GM23338 (cell line): ENCODE results near the gene AKNAD1. TPM values are rescaled to one million over a fixed set of nuclear protein-coding genes. Genes with fewer than 3 reads are reported as not detected.

Experiments
- ATAC-seq: fragments of 200-7000 bp; cut with Tn5 transposase; 3 replicates; pipeline ENCODE4 v1.9.1; 2020
- DNase-seq: peaks from one replicate; pipeline ENCODE4 v3.0.0-alpha.2; 2015; ENCODE audit warnings: low spot score
- H2AFZ ChIP-seq: fragments of 200-600 bp; sonication (generic); 2 replicates; pipeline ENCODE4 v1.8.0; 2016; ENCODE audit warnings: antibody characterized with exemption, mild to moderate bottlenecking, moderate library complexity
- H3F3A ChIP-seq: fragments of 200-600 bp; sonication (generic); replicated peaks from 2 replicates; pipeline ENCODE4 v1.8.0; 2017; ENCODE audit warnings: antibody characterized with exemption, mixed run types, low read depth
- H3K27ac ChIP-seq: fragments of 200-600 bp; sonication (generic); 2 replicates; pipeline ENCODE4 v1.6.1; 2016; ENCODE audit warnings: low read depth
- H3K27me3 ChIP-seq: fragments of 200-600 bp; sonication (generic); 2 replicates; pipeline ENCODE4 v1.8.0; 2016; ENCODE audit warnings: mild to moderate bottlenecking, mixed run types, moderate library complexity; ENCODE audit not compliant: insufficient read depth
- H3K36me3 ChIP-seq: fragments of 200-600 bp; sonication (generic); 2 replicates; pipeline ENCODE4 v1.8.0; 2016; ENCODE audit warnings: mild to moderate bottlenecking; ENCODE audit not compliant: insufficient read depth
- H3K4me1 ChIP-seq: fragments of 200-600 bp; sonication (generic); 2 replicates; pipeline ENCODE4 v1.8.0; 2016; ENCODE audit warnings: mild to moderate bottlenecking, moderate library complexity; ENCODE audit not compliant: insufficient read depth
- H3K4me2 ChIP-seq: fragments of 200-600 bp; sonication (generic); 2 replicates; pipeline ENCODE4 v1.7.1; 2017; ENCODE audit warnings: mixed run types
- H3K4me3 ChIP-seq: fragments of 200-600 bp; sonication (generic); 2 replicates; pipeline ENCODE4 v1.6.1; 2016; ENCODE audit warnings: mixed run types
- H3K79me2 ChIP-seq: fragments of 200-600 bp; sonication (generic); replicated peaks from 2 replicates; pipeline ENCODE4 v1.8.0; 2017; ENCODE audit warnings: mild to moderate bottlenecking; ENCODE audit not compliant: insufficient read depth
- H3K9me2 ChIP-seq: fragments of 200-600 bp; sonication (generic); 2 replicates; pipeline ENCODE4 v1.8.0; 2017; ENCODE audit not compliant: insufficient read depth
- H4K20me1 ChIP-seq: fragments of 200-600 bp; sonication (generic); replicated peaks from 2 replicates; pipeline ENCODE4 v1.8.0; 2017; ENCODE audit warnings: mild to moderate bottlenecking; ENCODE audit not compliant: insufficient read depth
- H3K27ac Mint-ChIP-seq: 2 replicates; pipeline ENCODE4 v1.8.0; 2020; ENCODE audit warnings: inconsistent platforms, mild to moderate bottlenecking, moderate library complexity, mixed read lengths
- H3K27me3 Mint-ChIP-seq: 3 replicates; pipeline ENCODE4 v1.8.0; 2022; ENCODE audit warnings: low read depth, mild to moderate bottlenecking, moderate library complexity, mixed read lengths, inconsistent platforms; ENCODE audit not compliant: insufficient read depth, poor library complexity
- H3K36me3 Mint-ChIP-seq: 3 replicates; pipeline ENCODE4 v1.8.0; 2021; ENCODE audit warnings: low read depth, mild to moderate bottlenecking, inconsistent platforms, moderate library complexity, mixed read lengths
- H3K4me1 Mint-ChIP-seq: 3 replicates; pipeline ENCODE4 v1.8.0; 2020; ENCODE audit warnings: mild to moderate bottlenecking, inconsistent platforms, mixed read lengths
- H3K4me3 Mint-ChIP-seq: 3 replicates; pipeline ENCODE4 v1.8.0; 2021; ENCODE audit warnings: moderate library complexity, mild to moderate bottlenecking, inconsistent platforms, mixed read lengths
- H3K9me3 Mint-ChIP-seq: 3 replicates; pipeline ENCODE4 v1.8.0; 2020; ENCODE audit warnings: moderate library complexity, mild to moderate bottlenecking, inconsistent platforms, mixed read lengths
- CREB1 ChIP-seq: fragments of 250-450 bp; sonication (Bioruptor Pico); IDR thresholded peaks from 2 replicates; pipeline ENCODE4 v1.5.0; 2020; ENCODE audit warnings: low read depth, mild to moderate bottlenecking, moderate library complexity
- EZH2phosphoT487 ChIP-seq: fragments of 200-600 bp; sonication (generic); IDR thresholded peaks from one replicate; pipeline ENCODE4 v1.8.1; 2018; ENCODE audit warnings: antibody characterized with exemption; ENCODE audit not compliant: unreplicated experiment
- JUNB ChIP-seq: IDR thresholded peaks from one replicate; pipeline ENCODE4 v1.6.1; 2016; ENCODE audit warnings: antibody characterized with exemption; ENCODE audit not compliant: unreplicated experiment
- NANOG ChIP-seq: IDR thresholded peaks from 2 replicates; pipeline ENCODE4 v1.6.1; 2016; ENCODE audit warnings: antibody characterized with exemption, borderline replicate concordance
- STAT1 ChIP-seq: IDR thresholded peaks from one replicate; pipeline ENCODE4 v1.6.1; 2016; ENCODE audit warnings: antibody characterized with exemption; ENCODE audit not compliant: unreplicated experiment
- ZNF114 ChIP-seq: fragments of 250-450 bp; sonication (Bioruptor Pico); IDR thresholded peaks from 2 replicates; pipeline ENCODE4 v1.5.0; 2020; ENCODE audit warnings: mild to moderate bottlenecking, moderate library complexity
- ZNF331 ChIP-seq: fragments of 250-450 bp; sonication (Bioruptor Pico); IDR thresholded peaks from 2 replicates; pipeline ENCODE4 v1.5.0; 2020; ENCODE audit warnings: low read depth, mild to moderate bottlenecking, moderate library complexity
- polyA plus RNA-seq: library from polyadenylated mRNA; unstranded; fragments of >200 nt; fragmentation: Nextera tagmentation; extraction: Ambion mirVana; gene quantifications from 2 replicates; pipeline ENCODE4 v1.2.1, GENCODE V29; 2016
- total RNA-seq: library from RNA; depleted of rRNA; stranded (reverse); fragments of >200 nt; shearing (Covaris generic); gene quantifications from 2 replicates; pipeline ENCODE4 v1.2.3, GENCODE V29; 2014
- TF ChIP-seq, protein P1 (sequence below), 2 experiments: fragments of 200-600 bp in 1 of 2; sonication (generic) in 1 of 2; conservative IDR thresholded peaks; 2 replicates each; pipeline versions ENCODE4 v1.5.1 to v1.6.1; 2016 to 2017; ENCODE audit warnings: antibody characterized with exemption in 2 of 2, low read depth in 2 of 2, mild to moderate bottlenecking in 2 of 2, moderate library complexity in 1 of 2
- TF ChIP-seq, protein P2 (sequence below): fragments of 250-450 bp; sonication (Bioruptor Pico); IDR thresholded peaks from 2 replicates; pipeline ENCODE4 v1.5.0; 2020; ENCODE audit warnings: mild to moderate bottlenecking, moderate library complexity
- TF ChIP-seq, protein P3 (sequence below): IDR thresholded peaks from one replicate; pipeline ENCODE4 v1.6.1; 2018; ENCODE audit warnings: antibody characterized with exemption; ENCODE audit not compliant: unreplicated experiment
- TF ChIP-seq, protein P4 (sequence below): IDR thresholded peaks from 2 replicates; pipeline ENCODE4 v1.6.1; 2016; ENCODE audit warnings: antibody characterized with exemption

Gene AKNAD1
- total and polyA plus RNA-seq, 2 experiments from 2014 or later, result not detected

DNA sequence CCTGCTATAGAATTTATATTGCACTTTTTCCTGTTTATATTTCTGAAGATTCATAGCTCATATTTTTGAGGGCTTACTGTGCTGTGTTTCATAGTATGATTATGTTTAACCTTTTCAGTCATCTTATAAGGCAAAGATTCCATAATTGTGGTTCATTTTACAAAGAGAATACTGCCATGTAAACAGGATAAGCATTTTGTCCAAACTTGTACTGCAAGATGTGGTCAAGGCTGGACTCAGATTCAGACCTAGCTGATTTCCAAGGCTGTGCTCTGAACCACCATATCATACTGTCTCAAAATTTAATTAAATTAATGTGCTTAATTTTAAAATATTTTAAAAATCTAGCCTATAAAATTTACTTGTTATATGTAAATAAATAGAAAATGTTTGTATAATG, 79.1 kb downstream of the AKNAD1 start:
- H3K79me2 ChIP-seq, result no peaks in the 10 kb centered on the region
- H3K27me3 ChIP-seq, result no peaks in the 10 kb centered on the region
- H2AFZ ChIP-seq, result no peak overlapping the region
- no peaks in the 10 kb centered on the region for H3K27me3 Mint-ChIP-seq
- no peak overlapping the region for H3K27ac ChIP-seq
- H3K9me3 Mint-ChIP-seq, result no peaks in the 10 kb centered on the region
- no peaks in the 10 kb centered on the region for H3K4me1 ChIP-seq
- H4K20me1 ChIP-seq, result 0 out of 2 replicates have a peak, but pooled peaks cover 2% of the 10 kb centered on the region
- no peak overlapping the region for H3K4me2 ChIP-seq
- no peak overlapping the region for H3K4me3 Mint-ChIP-seq
- H3F3A ChIP-seq, result no peaks in the 10 kb centered on the region
- TF ChIP-seq CREB1 (no peak), JUNB (no peak), STAT1 (no peak), NANOG (no peak), EZH2phosphoT487 (no peak), ZNF331 (CRISPR knock-in tag) (no peak), ZNF114 (CRISPR knock-in tag) (no peak)
- TF ChIP-seq, protein P1, sequence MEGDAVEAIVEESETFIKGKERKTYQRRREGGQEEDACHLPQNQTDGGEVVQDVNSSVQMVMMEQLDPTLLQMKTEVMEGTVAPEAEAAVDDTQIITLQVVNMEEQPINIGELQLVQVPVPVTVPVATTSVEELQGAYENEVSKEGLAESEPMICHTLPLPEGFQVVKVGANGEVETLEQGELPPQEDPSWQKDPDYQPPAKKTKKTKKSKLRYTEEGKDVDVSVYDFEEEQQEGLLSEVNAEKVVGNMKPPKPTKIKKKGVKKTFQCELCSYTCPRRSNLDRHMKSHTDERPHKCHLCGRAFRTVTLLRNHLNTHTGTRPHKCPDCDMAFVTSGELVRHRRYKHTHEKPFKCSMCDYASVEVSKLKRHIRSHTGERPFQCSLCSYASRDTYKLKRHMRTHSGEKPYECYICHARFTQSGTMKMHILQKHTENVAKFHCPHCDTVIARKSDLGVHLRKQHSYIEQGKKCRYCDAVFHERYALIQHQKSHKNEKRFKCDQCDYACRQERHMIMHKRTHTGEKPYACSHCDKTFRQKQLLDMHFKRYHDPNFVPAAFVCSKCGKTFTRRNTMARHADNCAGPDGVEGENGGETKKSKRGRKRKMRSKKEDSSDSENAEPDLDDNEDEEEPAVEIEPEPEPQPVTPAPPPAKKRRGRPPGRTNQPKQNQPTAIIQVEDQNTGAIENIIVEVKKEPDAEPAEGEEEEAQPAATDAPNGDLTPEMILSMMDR (conservative IDR thresholded peaks at IDR 0.05; ENCODE audit: low read depth in 2 of 2), result no peak
- TF ChIP-seq, protein P2, sequence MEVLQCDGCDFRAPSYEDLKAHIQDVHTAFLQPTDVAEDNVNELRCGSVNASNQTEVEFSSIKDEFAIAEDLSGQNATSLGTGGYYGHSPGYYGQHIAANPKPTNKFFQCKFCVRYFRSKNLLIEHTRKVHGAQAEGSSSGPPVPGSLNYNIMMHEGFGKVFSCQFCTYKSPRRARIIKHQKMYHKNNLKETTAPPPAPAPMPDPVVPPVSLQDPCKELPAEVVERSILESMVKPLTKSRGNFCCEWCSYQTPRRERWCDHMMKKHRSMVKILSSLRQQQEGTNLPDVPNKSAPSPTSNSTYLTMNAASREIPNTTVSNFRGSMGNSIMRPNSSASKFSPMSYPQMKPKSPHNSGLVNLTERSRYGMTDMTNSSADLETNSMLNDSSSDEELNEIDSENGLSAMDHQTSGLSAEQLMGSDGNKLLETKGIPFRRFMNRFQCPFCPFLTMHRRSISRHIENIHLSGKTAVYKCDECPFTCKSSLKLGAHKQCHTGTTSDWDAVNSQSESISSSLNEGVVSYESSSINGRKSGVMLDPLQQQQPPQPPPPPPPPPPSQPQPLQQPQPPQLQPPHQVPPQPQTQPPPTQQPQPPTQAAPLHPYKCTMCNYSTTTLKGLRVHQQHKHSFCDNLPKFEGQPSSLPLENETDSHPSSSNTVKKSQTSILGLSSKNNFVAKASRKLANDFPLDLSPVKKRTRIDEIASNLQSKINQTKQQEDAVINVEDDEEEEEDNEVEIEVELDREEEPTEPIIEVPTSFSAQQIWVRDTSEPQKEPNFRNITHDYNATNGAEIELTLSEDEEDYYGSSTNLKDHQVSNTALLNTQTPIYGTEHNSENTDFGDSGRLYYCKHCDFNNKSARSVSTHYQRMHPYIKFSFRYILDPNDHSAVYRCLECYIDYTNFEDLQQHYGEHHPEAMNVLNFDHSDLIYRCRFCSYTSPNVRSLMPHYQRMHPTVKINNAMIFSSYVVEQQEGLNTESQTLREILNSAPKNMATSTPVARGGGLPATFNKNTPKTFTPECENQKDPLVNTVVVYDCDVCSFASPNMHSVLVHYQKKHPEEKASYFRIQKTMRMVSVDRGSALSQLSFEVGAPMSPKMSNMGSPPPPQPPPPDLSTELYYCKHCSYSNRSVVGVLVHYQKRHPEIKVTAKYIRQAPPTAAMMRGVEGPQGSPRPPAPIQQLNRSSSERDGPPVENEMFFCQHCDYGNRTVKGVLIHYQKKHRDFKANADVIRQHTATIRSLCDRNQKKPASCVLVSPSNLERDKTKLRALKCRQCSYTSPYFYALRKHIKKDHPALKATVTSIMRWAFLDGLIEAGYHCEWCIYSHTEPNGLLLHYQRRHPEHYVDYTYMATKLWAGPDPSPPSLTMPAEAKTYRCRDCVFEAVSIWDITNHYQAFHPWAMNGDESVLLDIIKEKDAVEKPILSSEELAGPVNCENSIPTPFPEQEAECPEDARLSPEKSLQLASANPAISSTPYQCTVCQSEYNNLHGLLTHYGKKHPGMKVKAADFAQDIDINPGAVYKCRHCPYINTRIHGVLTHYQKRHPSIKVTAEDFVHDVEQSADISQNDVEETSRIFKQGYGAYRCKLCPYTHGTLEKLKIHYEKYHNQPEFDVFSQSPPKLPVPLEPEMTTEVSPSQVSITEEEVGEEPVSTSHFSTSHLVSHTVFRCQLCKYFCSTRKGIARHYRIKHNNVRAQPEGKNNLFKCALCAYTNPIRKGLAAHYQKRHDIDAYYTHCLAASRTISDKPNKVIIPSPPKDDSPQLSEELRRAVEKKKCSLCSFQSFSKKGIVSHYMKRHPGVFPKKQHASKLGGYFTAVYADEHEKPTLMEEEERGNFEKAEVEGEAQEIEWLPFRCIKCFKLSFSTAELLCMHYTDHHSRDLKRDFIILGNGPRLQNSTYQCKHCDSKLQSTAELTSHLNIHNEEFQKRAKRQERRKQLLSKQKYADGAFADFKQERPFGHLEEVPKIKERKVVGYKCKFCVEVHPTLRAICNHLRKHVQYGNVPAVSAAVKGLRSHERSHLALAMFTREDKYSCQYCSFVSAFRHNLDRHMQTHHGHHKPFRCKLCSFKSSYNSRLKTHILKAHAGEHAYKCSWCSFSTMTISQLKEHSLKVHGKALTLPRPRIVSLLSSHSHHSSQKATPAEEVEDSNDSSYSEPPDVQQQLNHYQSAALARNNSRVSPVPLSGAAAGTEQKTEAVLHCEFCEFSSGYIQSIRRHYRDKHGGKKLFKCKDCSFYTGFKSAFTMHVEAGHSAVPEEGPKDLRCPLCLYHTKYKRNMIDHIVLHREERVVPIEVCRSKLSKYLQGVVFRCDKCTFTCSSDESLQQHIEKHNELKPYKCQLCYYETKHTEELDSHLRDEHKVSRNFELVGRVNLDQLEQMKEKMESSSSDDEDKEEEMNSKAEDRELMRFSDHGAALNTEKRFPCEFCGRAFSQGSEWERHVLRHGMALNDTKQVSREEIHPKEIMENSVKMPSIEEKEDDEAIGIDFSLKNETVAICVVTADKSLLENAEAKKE (CRISPR knock-in tag), result no peak
- TF ChIP-seq, protein P3, sequence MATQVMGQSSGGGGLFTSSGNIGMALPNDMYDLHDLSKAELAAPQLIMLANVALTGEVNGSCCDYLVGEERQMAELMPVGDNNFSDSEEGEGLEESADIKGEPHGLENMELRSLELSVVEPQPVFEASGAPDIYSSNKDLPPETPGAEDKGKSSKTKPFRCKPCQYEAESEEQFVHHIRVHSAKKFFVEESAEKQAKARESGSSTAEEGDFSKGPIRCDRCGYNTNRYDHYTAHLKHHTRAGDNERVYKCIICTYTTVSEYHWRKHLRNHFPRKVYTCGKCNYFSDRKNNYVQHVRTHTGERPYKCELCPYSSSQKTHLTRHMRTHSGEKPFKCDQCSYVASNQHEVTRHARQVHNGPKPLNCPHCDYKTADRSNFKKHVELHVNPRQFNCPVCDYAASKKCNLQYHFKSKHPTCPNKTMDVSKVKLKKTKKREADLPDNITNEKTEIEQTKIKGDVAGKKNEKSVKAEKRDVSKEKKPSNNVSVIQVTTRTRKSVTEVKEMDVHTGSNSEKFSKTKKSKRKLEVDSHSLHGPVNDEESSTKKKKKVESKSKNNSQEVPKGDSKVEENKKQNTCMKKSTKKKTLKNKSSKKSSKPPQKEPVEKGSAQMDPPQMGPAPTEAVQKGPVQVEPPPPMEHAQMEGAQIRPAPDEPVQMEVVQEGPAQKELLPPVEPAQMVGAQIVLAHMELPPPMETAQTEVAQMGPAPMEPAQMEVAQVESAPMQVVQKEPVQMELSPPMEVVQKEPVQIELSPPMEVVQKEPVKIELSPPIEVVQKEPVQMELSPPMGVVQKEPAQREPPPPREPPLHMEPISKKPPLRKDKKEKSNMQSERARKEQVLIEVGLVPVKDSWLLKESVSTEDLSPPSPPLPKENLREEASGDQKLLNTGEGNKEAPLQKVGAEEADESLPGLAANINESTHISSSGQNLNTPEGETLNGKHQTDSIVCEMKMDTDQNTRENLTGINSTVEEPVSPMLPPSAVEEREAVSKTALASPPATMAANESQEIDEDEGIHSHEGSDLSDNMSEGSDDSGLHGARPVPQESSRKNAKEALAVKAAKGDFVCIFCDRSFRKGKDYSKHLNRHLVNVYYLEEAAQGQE, result no peak
- TF ChIP-seq, protein P4, sequence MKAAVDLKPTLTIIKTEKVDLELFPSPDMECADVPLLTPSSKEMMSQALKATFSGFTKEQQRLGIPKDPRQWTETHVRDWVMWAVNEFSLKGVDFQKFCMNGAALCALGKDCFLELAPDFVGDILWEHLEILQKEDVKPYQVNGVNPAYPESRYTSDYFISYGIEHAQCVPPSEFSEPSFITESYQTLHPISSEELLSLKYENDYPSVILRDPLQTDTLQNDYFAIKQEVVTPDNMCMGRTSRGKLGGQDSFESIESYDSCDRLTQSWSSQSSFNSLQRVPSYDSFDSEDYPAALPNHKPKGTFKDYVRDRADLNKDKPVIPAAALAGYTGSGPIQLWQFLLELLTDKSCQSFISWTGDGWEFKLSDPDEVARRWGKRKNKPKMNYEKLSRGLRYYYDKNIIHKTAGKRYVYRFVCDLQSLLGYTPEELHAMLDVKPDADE, result no peak
- no peak for ATAC-seq
- H3K4me3 ChIP-seq, result no peak overlapping the region
- no peaks in the 10 kb centered on the region for H3K36me3 ChIP-seq
- H3K9me2 ChIP-seq, result no peaks in the 10 kb centered on the region
- peaks cover 27% of the 10 kb centered on the region for H3K36me3 Mint-ChIP-seq
- H3K4me1 Mint-ChIP-seq, result no peaks in the 10 kb centered on the region
- DNase-seq, result no peak
- no peak overlapping the region for H3K27ac Mint-ChIP-seq
